Stimulated activated CD8-positive, alpha-beta memory T cell treated with anti-CD3 and anti-CD28 coated beads, Interleukin-12 subunit alpha, Interleukin-12 subunit beta, amount 100 ng/mL, for 1 hour (primary cell): ENCODE measurements around the gene AUTS2.
"Not testable (repeated sequence)": the region's sequence is repeated elsewhere in the genome, so short reads cannot be mapped to it uniquely, and the experiment has no call there.

Experiments
- DNase-seq: peaks from one replicate; pipeline ENCODE4 v3.0.0-alpha.2; 2020; ENCODE audit warnings: low read depth

AUTS2 gene

GRCh38 chr7:69761290-69761922 lies 163.1 kb downstream of the AUTS2 start:
- no peak for DNase-seq

DNA sequence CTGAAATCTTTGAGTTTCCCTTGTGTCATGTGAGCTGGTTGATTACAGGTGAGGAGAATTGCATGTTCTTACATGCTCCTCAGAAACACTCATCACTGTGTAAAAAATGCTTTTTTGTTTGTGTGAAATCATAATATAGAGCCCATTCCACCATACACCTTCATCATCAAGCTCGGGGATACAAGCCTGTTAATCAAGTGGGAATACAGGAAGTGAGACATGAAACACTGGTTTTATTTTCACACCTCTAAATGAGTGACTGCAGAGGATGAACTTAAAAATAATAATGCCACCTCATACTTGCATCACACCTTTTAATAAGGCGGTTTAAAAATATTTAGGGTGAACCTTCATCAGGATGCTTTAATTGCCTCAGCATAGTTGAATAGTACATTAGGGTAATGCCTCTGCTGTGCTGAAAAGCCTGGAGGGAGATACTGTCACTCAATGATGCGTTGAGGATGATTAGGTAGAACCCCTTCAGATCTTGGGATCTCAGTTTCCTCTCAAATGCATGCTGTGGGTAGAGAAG lies 164.6 kb downstream of the AUTS2 start:
- DNase-seq: no peak

DNA sequence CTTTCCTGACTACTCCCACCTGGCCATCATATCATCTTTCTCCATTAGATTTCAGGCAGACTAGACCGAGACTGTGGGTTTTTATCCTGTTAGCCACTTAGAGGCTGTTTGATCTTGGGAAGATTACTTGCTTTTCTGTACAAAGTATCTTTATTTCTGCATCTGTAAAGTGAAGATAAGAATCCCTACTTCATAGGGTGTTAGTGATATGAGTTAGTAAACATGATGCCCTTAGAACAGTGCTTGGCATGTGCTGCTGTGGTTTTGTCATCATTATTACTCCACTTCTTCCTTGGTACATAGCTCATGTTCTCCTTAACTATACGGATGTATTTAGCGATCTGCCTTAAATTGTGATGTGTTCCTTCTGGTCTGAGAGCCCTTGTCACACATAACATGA lies 165.2 kb downstream of the AUTS2 start:
- no peak for DNase-seq

- no peak for DNase-seq
Observed at GRCh38 chr7:69764147-69764546, 165.9 kb downstream of the AUTS2 start.

DNA sequence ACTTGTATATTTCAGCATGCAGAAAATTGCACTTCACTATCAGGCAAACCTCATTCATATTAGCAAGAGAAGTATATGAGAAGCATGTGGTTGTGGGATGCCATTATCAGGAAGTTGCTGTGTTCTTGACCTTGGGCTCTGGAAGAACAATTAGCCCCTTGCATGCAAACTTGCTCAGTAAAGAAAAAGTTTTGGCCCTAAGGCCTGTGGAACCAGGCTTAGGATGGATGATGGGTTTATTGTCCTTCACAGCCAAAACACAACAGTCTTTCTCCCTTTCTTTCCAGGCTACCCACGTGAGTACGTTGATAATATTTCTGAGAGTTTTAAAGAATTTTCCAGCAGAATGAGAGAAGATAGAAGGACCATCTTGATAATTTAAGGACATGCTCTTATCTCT lies 166.4 kb downstream of the AUTS2 start:
- DNase-seq: no peak

GRCh38 chr7:69765879-69766278 lies 167.6 kb downstream of the AUTS2 start:
- no peak for DNase-seq

GRCh38 chr7:69768986-69769595 lies 170.8 kb downstream of the AUTS2 start:
- DNase-seq: no peak

- DNase-seq: no peak
Observed at GRCh38 chr7:69769826-69770225, 171.6 kb downstream of the AUTS2 start.

DNA sequence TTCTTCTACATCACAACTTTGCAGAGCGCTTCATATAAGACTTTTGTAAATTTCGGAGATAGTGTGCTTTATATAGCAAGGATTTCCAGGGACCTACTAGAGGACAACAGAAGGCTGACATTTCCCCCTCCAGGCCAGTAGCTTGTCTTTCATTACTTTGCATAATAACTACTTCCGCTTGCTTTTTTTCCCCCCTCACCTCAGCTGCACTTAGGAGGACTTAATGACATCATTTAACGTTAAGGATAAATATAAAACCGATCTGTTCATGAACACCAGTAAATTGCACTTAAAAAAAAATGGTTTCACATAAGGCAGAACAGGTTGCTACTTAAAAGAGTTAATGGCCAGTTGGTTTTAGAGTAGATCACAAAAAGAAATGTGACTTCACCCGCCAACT lies 172.3 kb downstream of the AUTS2 start:
- DNase-seq: no peak

- no peak for DNase-seq
Observed at GRCh38 chr7:69772718-69773436, 174.6 kb downstream of the AUTS2 start.

- DNase-seq: no peak
Observed at GRCh38 chr7:69773535-69774225, 175.4 kb downstream of the AUTS2 start.

- no peak for DNase-seq
Observed at GRCh38 chr7:69775231-69775771, 177.0 kb downstream of the AUTS2 start.

DNA sequence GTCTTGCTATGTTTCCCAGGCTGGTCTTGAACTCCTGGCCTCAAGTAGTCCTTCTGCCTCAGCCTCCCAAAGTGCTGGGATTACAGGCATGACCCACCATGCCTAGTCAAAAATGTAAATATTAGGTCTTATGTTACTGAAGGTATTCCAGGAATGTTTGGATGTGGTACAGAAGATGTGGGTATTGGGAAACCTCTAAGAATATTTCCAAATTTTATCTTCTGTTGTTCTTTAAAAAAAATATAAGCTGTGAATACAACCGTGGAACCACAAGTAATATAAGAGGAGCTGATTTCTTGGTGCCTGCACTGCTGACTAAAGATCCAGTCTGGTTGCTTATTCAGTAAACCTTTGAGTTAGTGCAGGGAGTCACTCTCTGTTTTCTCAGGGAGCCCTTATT lies 178.3 kb downstream of the AUTS2 start:
- DNase-seq: no peak

DNA sequence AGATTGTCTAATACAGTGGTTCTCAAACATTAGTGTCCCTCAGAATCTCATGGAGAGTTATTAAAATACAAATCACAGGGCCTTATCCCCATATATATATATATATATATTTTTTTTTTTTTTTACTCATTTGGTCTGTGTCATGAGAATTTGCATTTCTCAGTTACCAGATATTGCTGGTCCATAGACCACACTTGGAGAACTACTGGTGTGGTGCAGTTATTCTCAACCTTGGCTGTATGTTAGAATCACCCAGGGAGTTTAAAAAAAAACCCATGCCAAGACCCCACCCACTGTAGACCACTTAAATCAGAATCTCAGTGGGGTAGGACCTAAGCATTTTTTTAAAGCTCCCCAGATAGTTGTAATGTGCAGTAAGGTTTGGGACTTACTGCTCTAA lies 179.9 kb downstream of the AUTS2 start:
- no peak for DNase-seq

DNA sequence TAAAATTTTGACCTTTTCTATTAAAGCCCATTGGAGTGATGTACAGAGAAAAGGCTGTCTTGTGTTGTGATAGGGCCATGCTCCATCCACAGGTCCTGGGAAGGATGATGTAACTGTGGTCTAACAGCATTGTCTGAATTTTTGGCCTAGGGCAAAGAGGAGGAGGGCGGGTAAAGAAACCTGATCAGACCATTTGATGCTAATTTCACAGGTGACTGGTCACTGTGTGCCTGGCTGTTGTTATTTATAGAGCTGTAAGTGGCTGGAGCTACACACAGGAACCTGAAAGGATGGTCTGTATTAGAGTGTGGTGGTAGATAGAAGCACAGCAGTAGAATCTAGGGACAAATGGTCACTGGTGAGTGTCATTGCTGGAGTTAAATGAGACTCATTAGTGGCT lies 182.1 kb downstream of the AUTS2 start:
- DNase-seq: no peak

- DNase-seq: no peak
Observed at GRCh38 chr7:69781412-69781846, 183.2 kb downstream of the AUTS2 start.

DNA sequence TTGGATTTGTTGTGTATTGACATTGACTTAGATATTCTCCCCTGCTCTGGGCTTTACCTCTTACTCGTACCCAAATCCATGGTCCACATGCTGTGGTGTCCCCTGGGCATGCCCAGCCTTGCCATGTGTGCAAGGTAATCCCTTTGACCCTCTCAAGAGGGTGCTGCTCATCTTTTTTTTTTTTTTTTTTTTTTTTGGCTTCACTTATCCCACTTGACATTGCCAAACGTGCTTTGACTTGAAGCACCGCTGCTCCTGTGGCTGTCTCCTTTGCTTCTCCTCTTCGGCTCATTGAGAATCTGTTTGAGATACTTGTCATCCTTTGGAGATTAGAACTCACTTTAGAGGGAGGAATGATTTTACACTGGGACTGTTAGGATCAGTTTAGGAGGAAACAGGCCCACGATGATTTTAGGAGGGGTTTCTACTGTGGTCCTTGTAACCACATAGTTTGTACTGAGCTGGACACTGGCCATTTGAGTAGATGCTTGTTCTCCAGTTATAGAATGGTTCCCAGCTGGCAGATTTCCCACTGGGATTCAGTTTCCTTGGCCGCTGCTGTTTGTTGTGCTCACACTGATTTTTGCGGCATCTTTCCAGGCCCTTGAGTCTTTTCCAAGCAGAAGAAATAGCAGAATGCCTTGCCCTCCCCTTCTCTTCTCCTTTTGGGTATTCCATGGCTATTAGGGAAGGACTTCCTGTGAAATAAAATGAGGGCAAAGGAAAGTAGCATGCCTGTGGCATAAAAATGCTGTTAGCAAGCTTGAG lies 184.8 kb downstream of the AUTS2 start:
- DNase-seq: no peak

DNA sequence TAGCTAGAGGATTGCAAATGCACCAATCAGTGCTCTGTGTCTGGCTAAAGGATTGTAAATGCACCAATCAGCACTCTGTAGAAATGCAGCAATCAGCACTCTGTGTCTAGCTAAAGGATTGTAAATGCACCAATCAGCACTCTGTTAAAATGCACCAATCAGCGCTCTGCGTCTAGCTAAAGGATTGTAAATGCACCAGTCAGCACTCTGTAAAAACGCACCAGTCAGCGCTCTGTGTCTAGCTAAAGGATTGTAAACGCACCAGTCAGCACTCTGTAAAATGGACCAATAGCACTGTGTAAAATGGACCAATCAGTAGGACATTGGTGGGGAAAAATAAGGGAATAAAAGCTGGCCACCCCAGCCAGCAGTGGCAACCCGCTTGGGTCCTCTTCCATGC lies 187.9 kb downstream of the AUTS2 start:
- DNase-seq: not testable (repeated sequence)

- DNase-seq: no peak
Observed at GRCh38 chr7:69786730-69787395, 188.6 kb downstream of the AUTS2 start.

GRCh38 chr7:69787736-69788431 lies 189.6 kb downstream of the AUTS2 start:
- DNase-seq: no peak
